Measurements from ENCODE around the gene ATP7A.
A peak's percentile ranks its signal among the peaks of the same experiment; 100 is the strongest.

ATP7A gene

GRCh38 chrX:78029663-78030062 is 119.2 kb downstream of the ATP7A start:
- no peak overlapping the region for H3K4me3 ChIP-seq (replicated peaks; ENCODE audit: low read depth, low read length)
- TF ChIP-seq CTCF (IDR thresholded peaks at IDR 0.05; ENCODE audit: low read length, missing control alignments): peak; percentile 49
- DNase-seq (ENCODE audit: low read depth): peak; percentile 50

GRCh38 chrX:78035061-78035460 is 124.6 kb downstream of the ATP7A start:
- no peak for TF ChIP-seq CTCF (IDR thresholded peaks at IDR 0.05; ENCODE audit: low read length, missing control alignments)
- no peak overlapping the region for H3K4me3 ChIP-seq (replicated peaks; ENCODE audit: low read depth, low read length)
- DNase-seq (ENCODE audit: low read depth): no peak

- DNase-seq (ENCODE audit: low read depth): no peak
- H3K4me3 ChIP-seq (replicated peaks; ENCODE audit: low read depth, low read length): no peak overlapping the region
- no peak for TF ChIP-seq CTCF (IDR thresholded peaks at IDR 0.05; ENCODE audit: low read length, missing control alignments)
Observed at GRCh38 chrX:78037881-78038280, 127.4 kb downstream of the ATP7A start.

- H3K4me3 ChIP-seq (replicated peaks; ENCODE audit: low read depth, low read length): no peak overlapping the region
- DNase-seq (ENCODE audit: low read depth): no peak
- TF ChIP-seq CTCF (IDR thresholded peaks at IDR 0.05; ENCODE audit: low read length, missing control alignments): no peak
Observed at GRCh38 chrX:78042601-78043000, 132.1 kb downstream of the ATP7A start.

GRCh38 chrX:78046362-78046761 is 135.9 kb downstream of the ATP7A start:
- DNase-seq (ENCODE audit: low read depth): no peak
- no peak for TF ChIP-seq CTCF (IDR thresholded peaks at IDR 0.05; ENCODE audit: low read length, missing control alignments)
- H3K4me3 ChIP-seq (replicated peaks; ENCODE audit: low read depth, low read length): no peak overlapping the region

- no peak for DNase-seq (ENCODE audit: low read depth)
- H3K4me3 ChIP-seq (replicated peaks; ENCODE audit: low read depth, low read length): no peak overlapping the region
- TF ChIP-seq CTCF (IDR thresholded peaks at IDR 0.05; ENCODE audit: low read length, missing control alignments): no peak
Observed at GRCh38 chrX:78048052-78048451, 137.6 kb downstream of the ATP7A start.

GRCh38 chrX:78063687-78064086 is 153.2 kb downstream of the ATP7A start:
- no peak for TF ChIP-seq CTCF (IDR thresholded peaks at IDR 0.05; ENCODE audit: low read length, missing control alignments)
- no peak overlapping the region for H3K4me3 ChIP-seq (replicated peaks; ENCODE audit: low read depth, low read length)
- DNase-seq (ENCODE audit: low read depth): no peak

All from fibroblast of pulmonary artery (primary cell).